GM12891 (cell line): ENCODE results near the gene LMNA.

ENCODE experiments used
- POLR2AphosphoS5 ChIP-seq: IDR thresholded peaks from 2 replicates; pipeline ENCODE4 v1.6.1; 2011; ENCODE audit warnings: low read depth, low read length, control low read depth
- POU2F2 ChIP-seq: IDR thresholded peaks from 2 replicates; pipeline ENCODE4 v1.6.1; 2011; ENCODE audit warnings: low read depth, mild to moderate bottlenecking, control low read depth, low read length, moderate library complexity
- TAF1 ChIP-seq: IDR thresholded peaks from 2 replicates; pipeline ENCODE4 v1.6.1; 2011; ENCODE audit warnings: low read depth, low read length, control low read depth

DNA sequence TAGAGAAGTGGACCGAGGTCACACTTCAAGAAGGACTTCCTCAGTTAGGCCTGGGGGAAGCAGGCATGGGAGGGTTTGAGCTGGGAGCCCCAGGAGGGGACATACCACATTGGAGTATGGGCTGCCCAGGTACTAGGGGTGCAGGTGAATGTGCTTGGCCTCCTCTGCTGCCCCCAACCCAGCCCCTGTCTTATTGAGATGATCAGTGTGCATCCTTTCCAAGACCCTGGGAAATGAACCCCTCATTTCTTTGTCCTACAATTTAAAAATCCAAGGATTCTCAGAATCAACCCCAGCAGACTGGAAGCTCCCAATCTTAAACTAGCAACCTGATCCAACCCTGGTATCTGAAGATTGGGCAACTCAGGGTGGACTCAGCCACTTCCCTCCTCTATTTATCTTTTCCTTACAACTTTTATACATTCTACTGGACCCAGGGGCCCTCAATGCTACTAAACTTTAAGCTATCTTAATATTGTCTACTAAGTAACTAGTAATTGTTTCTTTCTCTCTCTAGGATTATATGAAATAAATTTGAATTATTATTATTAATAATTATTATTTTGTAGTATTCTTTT is 41.3 kb upstream of the LMNA start:
- TF ChIP-seq POU2F2 (no peak), POLR2AphosphoS5 (no peak), TAF1 (no peak)
